ENCODE measurements around the gene NGRN.

NGRN gene

DNA sequence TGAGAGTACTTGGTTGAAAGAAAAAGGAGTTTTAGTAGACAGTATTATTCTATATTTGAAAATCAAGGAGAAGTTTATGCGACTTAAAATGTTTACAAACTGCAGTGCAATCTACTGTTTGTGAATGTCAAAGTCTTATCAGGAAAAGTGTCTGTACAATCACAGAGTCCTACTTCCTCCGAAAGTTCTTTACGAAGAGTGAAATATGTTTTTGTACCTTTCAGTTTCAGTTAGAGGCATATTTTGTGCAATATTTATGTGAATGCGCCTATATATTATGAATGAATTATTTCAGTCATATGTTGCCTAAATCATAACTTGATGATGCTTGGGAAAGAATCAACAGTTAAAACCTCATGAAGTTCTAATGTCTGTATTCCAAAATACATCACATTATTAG is 31.5 kb downstream of the NGRN start:
- TF ChIP-seq, protein P1, sequence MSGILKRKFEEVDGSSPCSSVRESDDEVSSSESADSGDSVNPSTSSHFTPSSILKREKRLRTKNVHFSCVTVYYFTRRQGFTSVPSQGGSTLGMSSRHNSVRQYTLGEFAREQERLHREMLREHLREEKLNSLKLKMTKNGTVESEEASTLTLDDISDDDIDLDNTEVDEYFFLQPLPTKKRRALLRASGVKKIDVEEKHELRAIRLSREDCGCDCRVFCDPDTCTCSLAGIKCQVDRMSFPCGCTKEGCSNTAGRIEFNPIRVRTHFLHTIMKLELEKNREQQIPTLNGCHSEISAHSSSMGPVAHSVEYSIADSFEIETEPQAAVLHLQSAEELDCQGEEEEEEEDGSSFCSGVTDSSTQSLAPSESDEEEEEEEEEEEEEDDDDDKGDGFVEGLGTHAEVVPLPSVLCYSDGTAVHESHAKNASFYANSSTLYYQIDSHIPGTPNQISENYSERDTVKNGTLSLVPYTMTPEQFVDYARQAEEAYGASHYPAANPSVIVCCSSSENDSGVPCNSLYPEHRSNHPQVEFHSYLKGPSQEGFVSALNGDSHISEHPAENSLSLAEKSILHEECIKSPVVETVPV (CRISPR knock-in tag; IDR thresholded peaks at IDR 0.05): no peak
- TF ChIP-seq TOX (CRISPR knock-in tag; IDR thresholded peaks at IDR 0.05; ENCODE audit: borderline replicate concordance): no peak
- ATAC-seq: no peak

DNA sequence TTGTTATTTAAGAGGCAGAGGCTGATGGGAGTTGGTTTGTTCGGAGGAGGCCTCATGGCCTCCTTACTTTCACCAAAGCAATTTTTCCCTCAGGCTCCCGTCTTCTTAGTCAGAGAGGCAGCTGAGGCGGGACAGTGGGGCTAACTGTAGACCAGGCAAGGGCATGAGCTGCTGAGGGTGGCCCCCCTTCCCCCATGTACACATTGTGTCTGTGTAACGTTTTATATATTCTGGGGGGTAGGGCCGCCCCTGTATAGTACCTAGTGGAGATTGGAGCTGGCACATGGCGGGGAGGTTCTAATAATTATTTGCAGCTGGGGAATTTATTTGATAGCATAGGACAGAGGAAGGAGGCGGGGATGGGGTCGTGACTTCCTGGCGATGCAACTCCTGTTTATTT is 35.1 kb downstream of the NGRN start:
- peak; percentile 21; the same call in 2 of the 3 replicates for ATAC-seq
- no peak for TF ChIP-seq GLIS3 (CRISPR knock-in tag; IDR thresholded peaks at IDR 0.05)
- TF ChIP-seq, protein P2, sequence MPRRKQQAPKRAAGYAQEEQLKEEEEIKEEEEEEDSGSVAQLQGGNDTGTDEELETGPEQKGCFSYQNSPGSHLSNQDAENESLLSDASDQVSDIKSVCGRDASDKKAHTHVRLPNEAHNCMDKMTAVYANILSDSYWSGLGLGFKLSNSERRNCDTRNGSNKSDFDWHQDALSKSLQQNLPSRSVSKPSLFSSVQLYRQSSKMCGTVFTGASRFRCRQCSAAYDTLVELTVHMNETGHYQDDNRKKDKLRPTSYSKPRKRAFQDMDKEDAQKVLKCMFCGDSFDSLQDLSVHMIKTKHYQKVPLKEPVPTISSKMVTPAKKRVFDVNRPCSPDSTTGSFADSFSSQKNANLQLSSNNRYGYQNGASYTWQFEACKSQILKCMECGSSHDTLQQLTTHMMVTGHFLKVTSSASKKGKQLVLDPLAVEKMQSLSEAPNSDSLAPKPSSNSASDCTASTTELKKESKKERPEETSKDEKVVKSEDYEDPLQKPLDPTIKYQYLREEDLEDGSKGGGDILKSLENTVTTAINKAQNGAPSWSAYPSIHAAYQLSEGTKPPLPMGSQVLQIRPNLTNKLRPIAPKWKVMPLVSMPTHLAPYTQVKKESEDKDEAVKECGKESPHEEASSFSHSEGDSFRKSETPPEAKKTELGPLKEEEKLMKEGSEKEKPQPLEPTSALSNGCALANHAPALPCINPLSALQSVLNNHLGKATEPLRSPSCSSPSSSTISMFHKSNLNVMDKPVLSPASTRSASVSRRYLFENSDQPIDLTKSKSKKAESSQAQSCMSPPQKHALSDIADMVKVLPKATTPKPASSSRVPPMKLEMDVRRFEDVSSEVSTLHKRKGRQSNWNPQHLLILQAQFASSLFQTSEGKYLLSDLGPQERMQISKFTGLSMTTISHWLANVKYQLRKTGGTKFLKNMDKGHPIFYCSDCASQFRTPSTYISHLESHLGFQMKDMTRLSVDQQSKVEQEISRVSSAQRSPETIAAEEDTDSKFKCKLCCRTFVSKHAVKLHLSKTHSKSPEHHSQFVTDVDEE (CRISPR knock-in tag; IDR thresholded peaks at IDR 0.05): no peak
- no peak for TF ChIP-seq ZFP30 (CRISPR knock-in tag; IDR thresholded peaks at IDR 0.05)
- TF ChIP-seq RARB (CRISPR knock-in tag; IDR thresholded peaks at IDR 0.05): no peak
- no peak for TF ChIP-seq TCF4 (CRISPR knock-in tag; IDR thresholded peaks at IDR 0.05; ENCODE audit: borderline replicate concordance)
- TF ChIP-seq, protein P3, sequence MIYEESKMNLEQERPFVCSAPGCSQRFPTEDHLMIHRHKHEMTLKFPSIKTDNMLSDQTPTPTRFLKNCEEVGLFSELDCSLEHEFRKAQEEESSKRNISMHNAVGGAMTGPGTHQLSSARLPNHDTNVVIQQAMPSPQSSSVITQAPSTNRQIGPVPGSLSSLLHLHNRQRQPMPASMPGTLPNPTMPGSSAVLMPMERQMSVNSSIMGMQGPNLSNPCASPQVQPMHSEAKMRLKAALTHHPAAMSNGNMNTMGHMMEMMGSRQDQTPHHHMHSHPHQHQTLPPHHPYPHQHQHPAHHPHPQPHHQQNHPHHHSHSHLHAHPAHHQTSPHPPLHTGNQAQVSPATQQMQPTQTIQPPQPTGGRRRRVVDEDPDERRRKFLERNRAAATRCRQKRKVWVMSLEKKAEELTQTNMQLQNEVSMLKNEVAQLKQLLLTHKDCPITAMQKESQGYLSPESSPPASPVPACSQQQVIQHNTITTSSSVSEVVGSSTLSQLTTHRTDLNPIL (CRISPR knock-in tag; IDR thresholded peaks at IDR 0.05; ENCODE audit: low read depth): no peak
- TF ChIP-seq ARNTL (CRISPR knock-in tag; IDR thresholded peaks at IDR 0.05; ENCODE audit: borderline replicate concordance, low read depth): no peak
- no peak for TF ChIP-seq BACH2 (CRISPR knock-in tag; IDR thresholded peaks at IDR 0.05; ENCODE audit: borderline replicate concordance)
- TF ChIP-seq ZNF8 (CRISPR knock-in tag; IDR thresholded peaks at IDR 0.05): no peak
- TF ChIP-seq ZNF70 (CRISPR knock-in tag; IDR thresholded peaks at IDR 0.05): no peak
- no peak for TF ChIP-seq ZNF565 (CRISPR knock-in tag; conservative IDR thresholded peaks at IDR 0.05; ENCODE audit: low read depth)
- TF ChIP-seq, protein P4, sequence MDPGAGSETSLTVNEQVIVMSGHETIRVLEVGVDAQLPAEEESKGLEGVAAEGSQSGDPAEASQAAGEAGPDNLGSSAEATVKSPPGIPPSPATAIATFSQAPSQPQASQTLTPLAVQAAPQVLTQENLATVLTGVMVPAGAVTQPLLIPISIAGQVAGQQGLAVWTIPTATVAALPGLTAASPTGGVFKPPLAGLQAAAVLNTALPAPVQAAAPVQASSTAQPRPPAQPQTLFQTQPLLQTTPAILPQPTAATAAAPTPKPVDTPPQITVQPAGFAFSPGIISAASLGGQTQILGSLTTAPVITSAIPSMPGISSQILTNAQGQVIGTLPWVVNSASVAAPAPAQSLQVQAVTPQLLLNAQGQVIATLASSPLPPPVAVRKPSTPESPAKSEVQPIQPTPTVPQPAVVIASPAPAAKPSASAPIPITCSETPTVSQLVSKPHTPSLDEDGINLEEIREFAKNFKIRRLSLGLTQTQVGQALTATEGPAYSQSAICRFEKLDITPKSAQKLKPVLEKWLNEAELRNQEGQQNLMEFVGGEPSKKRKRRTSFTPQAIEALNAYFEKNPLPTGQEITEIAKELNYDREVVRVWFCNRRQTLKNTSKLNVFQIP (CRISPR knock-in tag; IDR thresholded peaks at IDR 0.05; ENCODE audit: borderline replicate concordance, low read depth): no peak

DNA sequence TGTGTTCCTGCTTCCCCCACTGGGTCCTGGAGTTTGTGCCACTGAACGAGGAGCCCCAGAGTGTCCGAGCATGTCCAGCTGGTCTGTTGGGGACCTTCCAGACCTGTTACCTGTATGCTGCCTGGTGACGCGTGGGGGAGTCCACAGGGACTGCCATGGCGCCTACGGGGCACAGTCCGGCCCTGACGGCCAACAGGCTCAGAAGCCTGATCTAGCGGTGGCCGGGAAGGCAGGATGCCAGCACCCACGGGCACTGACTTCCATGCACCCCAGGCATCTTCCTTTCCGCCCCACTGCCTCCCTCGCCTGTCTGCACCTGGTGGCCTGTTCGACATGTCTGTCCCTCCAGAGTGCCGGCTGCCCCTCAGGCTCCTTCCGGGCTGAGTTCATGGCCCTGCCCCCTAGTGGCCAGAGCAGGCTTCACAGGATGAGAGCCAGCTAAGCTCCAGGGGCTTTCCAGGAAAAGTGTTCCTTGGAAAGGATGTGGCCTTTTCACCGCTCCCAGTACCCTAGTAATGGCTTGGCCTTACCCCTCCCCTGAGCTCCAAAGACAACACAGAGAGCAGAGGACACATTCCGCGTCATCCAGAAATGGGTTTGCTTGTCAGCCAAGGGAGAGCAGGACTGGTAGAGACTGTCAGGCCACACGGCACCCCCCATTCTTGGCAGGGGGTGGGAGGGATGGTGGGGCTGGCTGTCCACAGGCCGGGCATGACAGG is 35.7 kb downstream of the NGRN start:
- no peak for TF ChIP-seq RARB (CRISPR knock-in tag; IDR thresholded peaks at IDR 0.05)
- TF ChIP-seq, protein P1 (CRISPR knock-in tag; IDR thresholded peaks at IDR 0.05): no peak
- TF ChIP-seq ZFP3 (CRISPR knock-in tag; IDR thresholded peaks at IDR 0.05): no peak
- TF ChIP-seq, protein P3 (CRISPR knock-in tag; IDR thresholded peaks at IDR 0.05; ENCODE audit: low read depth): no peak
- TF ChIP-seq ARNTL (CRISPR knock-in tag; IDR thresholded peaks at IDR 0.05; ENCODE audit: borderline replicate concordance, low read depth): no peak
- TF ChIP-seq ZNF70 (CRISPR knock-in tag; IDR thresholded peaks at IDR 0.05): no peak
- TF ChIP-seq, protein P4 (CRISPR knock-in tag; IDR thresholded peaks at IDR 0.05; ENCODE audit: borderline replicate concordance, low read depth): no peak
- TF ChIP-seq OSR1 (CRISPR knock-in tag; IDR thresholded peaks at IDR 0.05): no peak
- TF ChIP-seq TCF4 (CRISPR knock-in tag; IDR thresholded peaks at IDR 0.05; ENCODE audit: borderline replicate concordance): no peak
- TF ChIP-seq PPARA (CRISPR knock-in tag; IDR thresholded peaks at IDR 0.05; ENCODE audit: borderline replicate concordance): no peak
- TF ChIP-seq, protein P2 (CRISPR knock-in tag; IDR thresholded peaks at IDR 0.05): no peak
- no peak for TF ChIP-seq ZNF8 (CRISPR knock-in tag; IDR thresholded peaks at IDR 0.05)
- peak; percentile 87 for ATAC-seq

Measured in SK-N-SH treated with all-trans-retinoic acid at 6 μM for 48 hours (cell line).